HepG2 (cell line): ENCODE measurements around the gene NEAT1. TPM values are rescaled to one million over a fixed set of nuclear protein-coding genes. Genes with fewer than 3 reads are reported as not detected.

Experiments
- ATAC-seq: fragments of 200-7000 bp; cut with Tn5 transposase; 3 replicates; pipeline ENCODE4 v1.9.1; 2020; ENCODE audit warnings: mild to moderate bottlenecking, moderate library complexity
- BruUV-seq: library from RNA; stranded (reverse); fragments of 400-500 nt; replicated peaks from 2 replicates; lab custom pipeline; 2021; lab: Mats Ljungman, UMichigan
- CTCF ChIA-PET: fragments of 300-600 bp; formaldehyde crosslinking; extraction: SDS; loops from one replicate; lab custom pipeline; 2021; ENCODE audit warnings: low total read pairs, inconsistent platforms, low intra/inter-chr PET ratio; lab: Yijun Ruan, JAX
- POLR2A ChIA-PET: fragments of 350-600 bp; sonication (Branson Sonifier 250); formaldehyde crosslinking; loops from one replicate; lab custom pipeline; 2020; ENCODE audit warnings: antibody characterized with exemption, inconsistent platforms; lab: Yijun Ruan, JAX
- DNase-seq: peaks from one replicate; pipeline ENCODE4 v3.0.0-alpha.2; 2015; ENCODE audit warnings: low spot score
- FAIRE-seq: peaks from 3 replicates; lab custom pipeline; 2011; peaks lifted over from hg19 to GRCh38; lab: Jason Lieb, UNC
- H2AFZ ChIP-seq: one replicate; pipeline ENCODE4 v1.6.1; 2011; ENCODE audit warnings: low read length, inconsistent platforms
- H3K27ac ChIP-seq: fragments of 300-600 bp; 3 replicates; pipeline ENCODE4 v1.8.0; 2011; ENCODE audit warnings: mixed run types, mild to moderate bottlenecking, mixed read lengths, low read length, inconsistent platforms; ENCODE audit not compliant: insufficient read depth; ENCODE audit errors: extremely low read length
- H3K27me3 ChIP-seq, 2 experiments: fragments of 200-600 bp in 1 of 2; 2 replicates in 1 of 2; 3 replicates in 1 of 2; pipeline versions ENCODE4 v1.6.0 to v1.8.0; 2011; ENCODE audit warnings: low read length in 2 of 2, mild to moderate bottlenecking in 2 of 2, moderate library complexity in 2 of 2, inconsistent platforms in 1 of 2; ENCODE audit not compliant: insufficient read depth in 2 of 2, control insufficient read depth in 1 of 2
- H3K36me3 ChIP-seq, 2 experiments: fragments of 200-600 bp in 1 of 2; replicated peaks in 1 of 2; 2 replicates in 1 of 2; 3 replicates in 1 of 2; pipeline versions ENCODE4 v1.5.1 to v1.8.0; 2011; ENCODE audit warnings: low read length in 2 of 2, inconsistent platforms in 1 of 2; ENCODE audit not compliant: insufficient read depth in 2 of 2, control insufficient read depth in 1 of 2
- H3K4me1 ChIP-seq: 2 replicates; pipeline ENCODE4 v1.5.1; 2012; ENCODE audit warnings: low read length, inconsistent platforms; ENCODE audit not compliant: insufficient read depth
- H3K4me2 ChIP-seq: 2 replicates; pipeline ENCODE4 v1.6.0; 2011; ENCODE audit warnings: low read depth, low read length, inconsistent platforms
- H3K4me3 ChIP-seq, 3 experiments: fragments of 200-600 bp in 1 of 3; sonication (generic), shearing (Covaris generic) in 1 of 3; replicated peaks in 1 of 3; 2 replicates each; pipeline ENCODE4 v1.5.1; 2011 to 2016; ENCODE audit warnings: low read length in 3 of 3, inconsistent platforms in 2 of 3, low read depth in 2 of 3, mild to moderate bottlenecking in 2 of 3, control low read depth in 1 of 3, mixed read lengths in 1 of 3; ENCODE audit not compliant: insufficient read depth in 1 of 3
- H3K79me2 ChIP-seq: one replicate; pipeline ENCODE4 v1.6.1; 2011; ENCODE audit warnings: low read length, inconsistent platforms; ENCODE audit not compliant: insufficient read depth
- H3K9ac ChIP-seq: 2 replicates; pipeline ENCODE4 v1.6.0; 2011; ENCODE audit warnings: mild to moderate bottlenecking, low read depth, low read length, inconsistent platforms; ENCODE audit not compliant: insufficient read depth
- H3K9me3 ChIP-seq: 2 replicates; pipeline ENCODE4 v1.5.1; 2012; ENCODE audit warnings: mild to moderate bottlenecking, low read length
- H4K20me1 ChIP-seq: 2 replicates; pipeline ENCODE4 v1.6.0; 2011; ENCODE audit warnings: inconsistent platforms, mild to moderate bottlenecking, low read length, moderate library complexity; ENCODE audit not compliant: insufficient read depth
- ELF3 ChIP-seq: IDR thresholded peaks from 2 replicates; pipeline ENCODE4 v1.6.1; 2016; ENCODE audit warnings: missing genetic modification reagents, missing compliant biosample characterization
- HCFC1 ChIP-seq: fragments of 150-350 bp; IDR thresholded peaks from 2 replicates; pipeline ENCODE4 v1.6.1; 2014; ENCODE audit warnings: low read depth, low read length
- HES4 ChIP-seq: sonication (generic); formaldehyde crosslinking; IDR thresholded peaks from 2 replicates; pipeline ENCODE4 v1.9.0; 2021; ENCODE audit warnings: mild to moderate bottlenecking, missing genetic modification reagents, borderline replicate concordance
- KDM2A ChIP-seq: sonication (generic); formaldehyde crosslinking; IDR thresholded peaks from 2 replicates; pipeline ENCODE4 v1.4.0; 2020; ENCODE audit warnings: low read depth, missing genetic modification reagents, borderline replicate concordance
- KDM3A ChIP-seq: IDR thresholded peaks from 2 replicates; pipeline ENCODE4 v1.6.1; 2018; ENCODE audit warnings: low read depth, missing compliant biosample characterization
- MIXL1 ChIP-seq: IDR thresholded peaks from 2 replicates; pipeline ENCODE4 v1.6.1; 2016
- MLX ChIP-seq: IDR thresholded peaks from 2 replicates; pipeline ENCODE4 v1.6.1; 2016
- MTF2 ChIP-seq: sonication (generic); formaldehyde crosslinking; IDR thresholded peaks from 2 replicates; pipeline ENCODE4 v1.5.0; 2020; ENCODE audit warnings: missing genetic modification reagents, borderline replicate concordance
- NR3C1 ChIP-seq: sonication (generic); formaldehyde crosslinking; IDR thresholded peaks from 2 replicates; pipeline ENCODE4 v1.4.0; 2020; ENCODE audit warnings: missing genetic modification reagents
- PATZ1 ChIP-seq: sonication (generic); formaldehyde crosslinking; IDR thresholded peaks from 2 replicates; pipeline ENCODE4 v1.4.0; 2020; ENCODE audit warnings: missing genetic modification reagents
- POGZ ChIP-seq: sonication (generic); formaldehyde crosslinking; IDR thresholded peaks from 2 replicates; pipeline ENCODE4 v1.4.0; 2020; ENCODE audit warnings: mild to moderate bottlenecking, missing genetic modification reagents
- SAFB2 ChIP-seq: sonication (generic); formaldehyde crosslinking; IDR thresholded peaks from 2 replicates; pipeline ENCODE4 v1.5.1; 2020; ENCODE audit warnings: missing genetic modification reagents, low read depth, mild to moderate bottlenecking, borderline replicate concordance
- SMAD3 ChIP-seq: sonication (generic); formaldehyde crosslinking; IDR thresholded peaks from 2 replicates; pipeline ENCODE4 v1.4.0; 2020; ENCODE audit warnings: missing genetic modification reagents
- SRF ChIP-seq: IDR thresholded peaks from 2 replicates; pipeline ENCODE4 v1.6.1; 2011; ENCODE audit warnings: mild to moderate bottlenecking, low read depth, low read length, moderate library complexity
- STAG1 ChIP-seq: sonication (generic); formaldehyde crosslinking; IDR thresholded peaks from 2 replicates; pipeline ENCODE4 v1.4.0; 2020; ENCODE audit warnings: missing genetic modification reagents
- ZBTB38 ChIP-seq: sonication (generic); formaldehyde crosslinking; IDR thresholded peaks from 2 replicates; pipeline ENCODE4 v1.5.1; 2020; ENCODE audit warnings: mild to moderate bottlenecking, missing genetic modification reagents
- ZBTB7B ChIP-seq: sonication (generic); formaldehyde crosslinking; IDR thresholded peaks from 2 replicates; pipeline ENCODE4 v1.4.0; 2020; ENCODE audit warnings: missing genetic modification reagents
- ZMYM2 ChIP-seq: sonication (generic); formaldehyde crosslinking; IDR thresholded peaks from 2 replicates; pipeline ENCODE4 v1.8.0; 2022; ENCODE audit warnings: mild to moderate bottlenecking, missing genetic modification reagents
- ZNF20 ChIP-seq: sonication (generic); formaldehyde crosslinking; IDR thresholded peaks from 2 replicates; pipeline ENCODE4 v1.4.0; 2020; ENCODE audit warnings: mild to moderate bottlenecking, moderate library complexity, missing genetic modification reagents
- ZNF567 ChIP-seq: sonication (generic); formaldehyde crosslinking; IDR thresholded peaks from 2 replicates; pipeline ENCODE4 v1.8.1; 2023; ENCODE audit warnings: mild to moderate bottlenecking, missing genetic modification reagents, borderline replicate concordance
- ZNF746 ChIP-seq: sonication (generic); formaldehyde crosslinking; IDR thresholded peaks from 2 replicates; pipeline ENCODE4 v1.8.0; 2022; ENCODE audit warnings: mild to moderate bottlenecking, missing genetic modification reagents
- ZNF816 ChIP-seq: sonication (generic); formaldehyde crosslinking; IDR thresholded peaks from 2 replicates; pipeline ENCODE4 v1.8.0; 2022; ENCODE audit warnings: missing genetic modification reagents, mild to moderate bottlenecking, borderline replicate concordance
- ZSCAN31 ChIP-seq: sonication (generic); formaldehyde crosslinking; IDR thresholded peaks from 2 replicates; pipeline ENCODE4 v1.5.0; 2020; ENCODE audit warnings: low read depth, mild to moderate bottlenecking, missing genetic modification reagents
- ZSCAN9 ChIP-seq: IDR thresholded peaks from 2 replicates; pipeline ENCODE4 v1.6.1; 2016; ENCODE audit warnings: borderline replicate concordance
- WGBS: methylation state at CpG from one replicate; pipeline ENCODE4 v1.1.6; 2017; ENCODE audit warnings: low lambda C conversion rate; 5-methylcytosine and 5-hydroxymethylcytosine counted together
- in situ Hi-C: cut with HindIII; loops from 2 replicates; pipeline ENCODE4 v1.10.0; 2017; ENCODE audit warnings: low pct_unique_long_range_greater_than_20kb; ENCODE audit not compliant: extremely low pct_ligation_motif_present
- intact Hi-C: fragments of 100-400 bp; cut with micrococcal nuclease; formaldehyde crosslinking; loops from one replicate; pipeline ENCODE4 v1.10.0; 2022; ENCODE audit not compliant: unreplicated experiment
- polyA plus RNA-seq, 8 experiments: library from polyadenylated mRNA; depleted of rRNA in 3 of 8; stranded (reverse) in 7 of 8; unstranded in 1 of 8; fragments of >200 nt; fragmentation: Illumina TruSeq in 4 of 8; extraction: Trizol in 4 of 8; gene quantifications; 2 replicates each; pipeline versions ENCODE4 v1.2.1 to v1.2.3, GENCODE V29; 2011 to 2016; ENCODE audit warnings: low read depth in 4 of 8, missing spikeins in 1 of 8, mixed read lengths in 1 of 8; ENCODE audit not compliant: insufficient read depth in 1 of 8
- total RNA-seq, 5 experiments: library from RNA; depleted of rRNA; stranded (reverse); fragments of >200 nt; fragmentation: Illumina TruSeq; extraction: Trizol; gene quantifications; 2 replicates each; pipeline ENCODE4 v1.2.3, GENCODE V29; 2016; ENCODE audit warnings: low read depth in 1 of 5

NEAT1 gene
- total and polyA plus RNA-seq, 2 of the 13 experiments (the other 11 are each of a cell fraction or from before 2014, with no cell fraction given): 20.5 to 41.2 TPM

- Histone ChIP-seq H4K20me1 (no peaks in the 10 kb centered on the region), H2AFZ (peak within 1 kb of the TSS; percentile 36), H3K9ac (peak within 1 kb of the TSS; percentile 84), H3K79me2 (no peaks in the 10 kb centered on the region), H3K9me3 (no peaks in the 10 kb centered on the region), H3K36me3 (no peaks in the 10 kb centered on the region), H3K4me3 (peak within 1 kb of the TSS; percentile 63 to 81 (median 78)), H3K4me2 (peak within 1 kb of the TSS; percentile 95), H3K27ac (peak within 1 kb of the TSS; percentile 80), H3K4me1 (peaks cover 67% of the 10 kb centered on the region), H3K27me3 (no peaks in the 10 kb centered on the region; a peak in 1 of 5 replicates)
- BruUV-seq: TSS peak; percentile 69
- intact Hi-C loops: no loop called here
- DNase-seq (peak; percentile 60), FAIRE-seq (no peak), ATAC-seq (peak; percentile 47)
- 10% methylated on average over 13 of the region's 76 CpGs for WGBS
- ChIA-PET POLR2A (interaction anchor here (0.7 to 16.8 kb wide), 10 partner anchors 12 to 120 kb away, joined by 3 to 433 read pairs (median 4); partner anchors contain the start of gene NEAT1), CTCF (no interaction called here)
- in situ Hi-C loops: no loop called here
- TF ChIP-seq ZBTB38 (CRISPR knock-in tag): peak; percentile 46; the same call in 1 of the 2 replicates
- no peak for TF ChIP-seq ZSCAN9
- TF ChIP-seq STAG1: no peak
- no peak for TF ChIP-seq MIXL1 (CRISPR knock-in tag)
- TF ChIP-seq HES4 (CRISPR knock-in tag): no peak; the same call in 1 of the 2 replicates
- peak; percentile 26; the same call in 1 of the 2 replicates for TF ChIP-seq ZMYM2 (CRISPR knock-in tag)
- TF ChIP-seq SMAD3: no peak
- TF ChIP-seq ZNF567 (CRISPR knock-in tag): peak; percentile 64; the same call in 1 of the 2 replicates
- TF ChIP-seq HCFC1: no peak
- peak; percentile 66; the same call in 1 of the 2 replicates for TF ChIP-seq ZSCAN31 (CRISPR knock-in tag)
- no peak for TF ChIP-seq KDM3A
- TF ChIP-seq ZNF20 (CRISPR knock-in tag): no peak
- no peak for TF ChIP-seq MTF2 (CRISPR knock-in tag)
- TF ChIP-seq ZNF816 (CRISPR knock-in tag): peak; percentile 36; the same call in 1 of the 2 replicates
- TF ChIP-seq ZBTB7B (CRISPR knock-in tag): 0 out of 2 replicates have a peak, but pooled peaks have one; percentile 24
- peak; percentile 83 for TF ChIP-seq ELF3 (CRISPR knock-in tag)
- peak; percentile 45 for TF ChIP-seq KDM2A (CRISPR knock-in tag)
- TF ChIP-seq NR3C1 (CRISPR knock-in tag): no peak
- no peak for TF ChIP-seq MLX (CRISPR knock-in tag)
- TF ChIP-seq POGZ (CRISPR knock-in tag): peak; percentile 36; the same call in 1 of the 2 replicates
- no peak for TF ChIP-seq PATZ1 (CRISPR knock-in tag)
- no peak for TF ChIP-seq SRF
- no peak for TF ChIP-seq ZNF746 (CRISPR knock-in tag)
- TF ChIP-seq SAFB2: peak; percentile 45; the same call in 1 of the 2 replicates
Measured at GRCh38 chr11:65386307-65387140, 36.1 kb upstream of the NEAT1 start, which contains the start of gene FRMD8. Gene FRMD8 (plus strand): TSS chr11:65386637. CDS start chr11:65387037, 400 bp downstream.
